ENCODE results near the gene SLC30A5. TPM values are rescaled to one million over a fixed set of nuclear protein-coding genes. Genes with fewer than 3 reads are reported as not detected.

Gene SLC30A5
- total RNA-seq, 1 donor from 2014 or later, result 58.8 TPM

- Mint-ChIP-seq H3K9me3 (ENCODE audit: unreplicated experiment) (no peaks in the 10 kb centered on the region), H3K27me3 (ENCODE audit: low read depth, unreplicated experiment) (no peaks in the 10 kb centered on the region), H3K4me1 (ENCODE audit: low read depth, unreplicated experiment) (no peaks in the 10 kb centered on the region), H3K27ac (ENCODE audit: unreplicated experiment) (no peak overlapping the region), H3K4me3 (ENCODE audit: unreplicated experiment) (no peak overlapping the region), H3K36me3 (ENCODE audit: low read depth, unreplicated experiment) (peaks cover 1% of the 10 kb centered on the region)
- Histone ChIP-seq H3K79me2 (ENCODE audit: insufficient read depth, low read length) (no peaks in the 10 kb centered on the region), H3K27ac (ENCODE audit: low read depth, low read length) (no peak overlapping the region), H3K4me3 (ENCODE audit: insufficient read depth, low read depth, low read length) (no peak overlapping the region), H3K9ac (ENCODE audit: low read length) (no peak overlapping the region), H3K27me3 (ENCODE audit: insufficient read depth, low read length) (no peaks in the 10 kb centered on the region), H3K36me3 (ENCODE audit: insufficient read depth, low read length) (no peaks in the 10 kb centered on the region), H2AFZ (ENCODE audit: low read depth, low read length) (no peak overlapping the region), H3K4me2 (ENCODE audit: low read length) (no peak overlapping the region), H3K4me1 (ENCODE audit: insufficient read depth, low read length) (no peaks in the 10 kb centered on the region), H3K9me3 (ENCODE audit: insufficient read depth, low read depth, low read length) (no peaks in the 10 kb centered on the region), H4K20me1 (ENCODE audit: insufficient read depth, low read length) (no peaks in the 10 kb centered on the region)
- DNase-seq (ENCODE audit: low read depth) (no peak), FAIRE-seq (no peak)
- TF ChIP-seq EZH2 (IDR thresholded peaks at IDR 0.05; ENCODE audit: insufficient read depth, low read length) (no peak), CTCF (IDR thresholded peaks at IDR 0.05; ENCODE audit: insufficient read depth, low read depth, low read length) (no peak)
Observed at GRCh38 chr5:69148981-69149675, 55.3 kb downstream of the SLC30A5 start.

GRCh38 chr5:69149676-69150010 is 55.8 kb downstream of the SLC30A5 start:
- no peak for FAIRE-seq
- H3K4me1 ChIP-seq (ENCODE audit: insufficient read depth, low read length), result no peaks in the 10 kb centered on the region
- H2AFZ ChIP-seq (ENCODE audit: low read depth, low read length), result no peak overlapping the region
- DNase-seq (ENCODE audit: low read depth), result no peak
- no peaks in the 10 kb centered on the region for H3K9me3 Mint-ChIP-seq (ENCODE audit: unreplicated experiment)
- H3K4me3 ChIP-seq (ENCODE audit: insufficient read depth, low read depth, low read length), result no peak overlapping the region
- no peaks in the 10 kb centered on the region for H3K79me2 ChIP-seq (ENCODE audit: insufficient read depth, low read length)
- no peak overlapping the region for H3K27ac ChIP-seq (ENCODE audit: low read depth, low read length)
- H3K27me3 ChIP-seq (ENCODE audit: insufficient read depth, low read length), result no peaks in the 10 kb centered on the region
- no peaks in the 10 kb centered on the region for H4K20me1 ChIP-seq (ENCODE audit: insufficient read depth, low read length)
- H3K4me2 ChIP-seq (ENCODE audit: low read length), result no peak overlapping the region
- no peaks in the 10 kb centered on the region for H3K36me3 ChIP-seq (ENCODE audit: insufficient read depth, low read length)
- H3K27me3 Mint-ChIP-seq (ENCODE audit: low read depth, unreplicated experiment), result no peaks in the 10 kb centered on the region
- no peak overlapping the region for H3K9ac ChIP-seq (ENCODE audit: low read length)
- H3K36me3 Mint-ChIP-seq (ENCODE audit: low read depth, unreplicated experiment), result peaks cover 1% of the 10 kb centered on the region
- H3K4me3 Mint-ChIP-seq (ENCODE audit: unreplicated experiment), result no peak overlapping the region
- TF ChIP-seq EZH2 (IDR thresholded peaks at IDR 0.05; ENCODE audit: insufficient read depth, low read length) (no peak), CTCF (IDR thresholded peaks at IDR 0.05; ENCODE audit: insufficient read depth, low read depth, low read length) (no peak)
- H3K4me1 Mint-ChIP-seq (ENCODE audit: low read depth, unreplicated experiment), result no peaks in the 10 kb centered on the region
- no peaks in the 10 kb centered on the region for H3K9me3 ChIP-seq (ENCODE audit: insufficient read depth, low read depth, low read length)
- no peak overlapping the region for H3K27ac Mint-ChIP-seq (ENCODE audit: unreplicated experiment)

GRCh38 chr5:69152731-69153130 is 58.9 kb downstream of the SLC30A5 start:
- Histone ChIP-seq H3K9me3 (ENCODE audit: insufficient read depth, low read depth, low read length) (no peaks in the 10 kb centered on the region), H4K20me1 (ENCODE audit: insufficient read depth, low read length) (no peaks in the 10 kb centered on the region), H3K27ac (ENCODE audit: low read depth, low read length) (no peak overlapping the region), H3K36me3 (ENCODE audit: insufficient read depth, low read length) (no peaks in the 10 kb centered on the region), H3K27me3 (ENCODE audit: insufficient read depth, low read length) (no peaks in the 10 kb centered on the region), H3K9ac (ENCODE audit: low read length) (no peak overlapping the region), H3K4me2 (ENCODE audit: low read length) (no peak overlapping the region), H2AFZ (ENCODE audit: low read depth, low read length) (no peak overlapping the region), H3K4me3 (ENCODE audit: insufficient read depth, low read depth, low read length) (no peak overlapping the region), H3K4me1 (ENCODE audit: insufficient read depth, low read length) (no peaks in the 10 kb centered on the region), H3K79me2 (ENCODE audit: insufficient read depth, low read length) (no peaks in the 10 kb centered on the region)
- no peak for FAIRE-seq
- H3K4me3 Mint-ChIP-seq (ENCODE audit: unreplicated experiment), result no peak overlapping the region
- no peaks in the 10 kb centered on the region for H3K4me1 Mint-ChIP-seq (ENCODE audit: low read depth, unreplicated experiment)
- no peaks in the 10 kb centered on the region for H3K9me3 Mint-ChIP-seq (ENCODE audit: unreplicated experiment)
- no peak for DNase-seq (ENCODE audit: low read depth)
- H3K27ac Mint-ChIP-seq (ENCODE audit: unreplicated experiment), result no peak overlapping the region
- no peaks in the 10 kb centered on the region for H3K27me3 Mint-ChIP-seq (ENCODE audit: low read depth, unreplicated experiment)
- H3K36me3 Mint-ChIP-seq (ENCODE audit: low read depth, unreplicated experiment), result peaks cover 1% of the 10 kb centered on the region
- TF ChIP-seq EZH2 (IDR thresholded peaks at IDR 0.05; ENCODE audit: insufficient read depth, low read length), result no peak
- TF ChIP-seq CTCF (IDR thresholded peaks at IDR 0.05; ENCODE audit: insufficient read depth, low read depth, low read length), result no peak

All from astrocyte (in vitro differentiated cells and primary cell).